Trophoblast cell (in vitro differentiated cells and primary cell): ENCODE measurements around the gene UGT1A5.

Source experiments
- DNase-seq, 2 donors: peaks; one replicate each; pipeline ENCODE4 v3.0.0-alpha.2; 2016
- H2AFZ ChIP-seq: 2 replicates; pipeline ENCODE4 v1.6.1; 2013; ENCODE audit warnings: low read length, moderate library complexity, mild to moderate bottlenecking; ENCODE audit not compliant: insufficient read depth, poor library complexity
- H2AK5ac ChIP-seq: 2 replicates; pipeline ENCODE4 v1.6.1; 2013; ENCODE audit warnings: mild to moderate bottlenecking, low read length
- H2BK120ac ChIP-seq: 2 replicates; pipeline ENCODE4 v1.6.1; 2013; ENCODE audit warnings: low read length, mild to moderate bottlenecking, moderate library complexity; ENCODE audit not compliant: insufficient read depth, poor library complexity
- H2BK12ac ChIP-seq: 2 replicates; pipeline ENCODE4 v1.6.1; 2013; ENCODE audit warnings: mild to moderate bottlenecking, low read length, moderate library complexity
- H2BK5ac ChIP-seq: 2 replicates; pipeline ENCODE4 v1.6.1; 2013; ENCODE audit warnings: low read length, low read depth, moderate library complexity, mild to moderate bottlenecking; ENCODE audit not compliant: poor library complexity
- H3K14ac ChIP-seq: 2 replicates; pipeline ENCODE4 v1.6.1; 2013; ENCODE audit warnings: mild to moderate bottlenecking, low read length
- H3K18ac ChIP-seq: 2 replicates; pipeline ENCODE4 v1.6.1; 2013; ENCODE audit warnings: mild to moderate bottlenecking, low read length
- H3K23ac ChIP-seq: 2 replicates; pipeline ENCODE4 v1.6.1; 2013; ENCODE audit warnings: low read length
- H3K27ac ChIP-seq: 2 replicates; pipeline ENCODE4 v1.5.1; 2013; ENCODE audit warnings: low read depth, mild to moderate bottlenecking, inconsistent platforms, low read length, moderate library complexity
- H3K27me3 ChIP-seq: 2 replicates; pipeline ENCODE4 v1.6.1; 2013; ENCODE audit warnings: inconsistent platforms, mild to moderate bottlenecking, low read length, moderate library complexity; ENCODE audit not compliant: insufficient read depth
- H3K36me3 ChIP-seq, 2 experiments: 1 replicate in 1 of 2; 2 replicates in 1 of 2; pipeline ENCODE4 v1.6.1; 2013; ENCODE audit warnings: low read length in 2 of 2, mild to moderate bottlenecking in 2 of 2, moderate library complexity in 1 of 2; ENCODE audit not compliant: insufficient read depth in 2 of 2, control insufficient read depth in 1 of 2
- H3K4ac ChIP-seq: 2 replicates; pipeline ENCODE4 v1.6.1; 2013; ENCODE audit warnings: low read depth, mild to moderate bottlenecking, low read length, moderate library complexity
- H3K4me1 ChIP-seq, 2 experiments: 1 replicate in 1 of 2; 2 replicates in 1 of 2; pipeline ENCODE4 v1.6.1; 2013; ENCODE audit warnings: low read length in 2 of 2, mild to moderate bottlenecking in 2 of 2, moderate library complexity in 1 of 2; ENCODE audit not compliant: insufficient read depth in 2 of 2, control insufficient read depth in 1 of 2
- H3K4me2 ChIP-seq: 2 replicates; pipeline ENCODE4 v1.6.1; 2013; ENCODE audit warnings: inconsistent platforms, mild to moderate bottlenecking, low read length, moderate library complexity
- H3K4me3 ChIP-seq: 2 replicates; pipeline ENCODE4 v1.5.1; 2013; ENCODE audit warnings: mild to moderate bottlenecking, low read depth, low read length, inconsistent platforms
- H3K79me1 ChIP-seq: one replicate; pipeline ENCODE4 v1.6.1; 2013; ENCODE audit warnings: low read length
- H3K79me2 ChIP-seq: 2 replicates; pipeline ENCODE4 v1.6.1; 2013; ENCODE audit warnings: low read length, mild to moderate bottlenecking; ENCODE audit not compliant: control insufficient read depth, insufficient read depth, poor library complexity
- H3K9ac ChIP-seq: 2 replicates; pipeline ENCODE4 v1.6.1; 2013; ENCODE audit warnings: mild to moderate bottlenecking, low read length
- H3K9me3 ChIP-seq: 2 replicates; pipeline ENCODE4 v1.6.1; 2013; ENCODE audit warnings: low read depth, mild to moderate bottlenecking, control low read depth, inconsistent platforms, low read length; ENCODE audit not compliant: insufficient read depth
- H4K12ac ChIP-seq: 2 replicates; pipeline ENCODE4 v1.6.1; 2013; ENCODE audit warnings: low read depth, mild to moderate bottlenecking, low read length, moderate library complexity
- H4K8ac ChIP-seq: 2 replicates; pipeline ENCODE4 v1.6.1; 2013; ENCODE audit warnings: low read depth, mild to moderate bottlenecking, low read length, moderate library complexity
- H4K91ac ChIP-seq: one replicate; pipeline ENCODE4 v1.6.1; 2013; ENCODE audit warnings: low read depth, mild to moderate bottlenecking, low read length, moderate library complexity
- WGBS: extraction: QIAGEN DNeasy Blood & Tissue Kit; methylation state at CpG from one replicate; pipeline ENCODE4 v1.1.7; 2013; ENCODE audit warnings: missing lambda C conversion rate; ENCODE audit not compliant: insufficient read length, insufficient coverage; ENCODE audit errors: extremely low coverage; 5-methylcytosine and 5-hydroxymethylcytosine counted together

Gene UGT1A5

DNA sequence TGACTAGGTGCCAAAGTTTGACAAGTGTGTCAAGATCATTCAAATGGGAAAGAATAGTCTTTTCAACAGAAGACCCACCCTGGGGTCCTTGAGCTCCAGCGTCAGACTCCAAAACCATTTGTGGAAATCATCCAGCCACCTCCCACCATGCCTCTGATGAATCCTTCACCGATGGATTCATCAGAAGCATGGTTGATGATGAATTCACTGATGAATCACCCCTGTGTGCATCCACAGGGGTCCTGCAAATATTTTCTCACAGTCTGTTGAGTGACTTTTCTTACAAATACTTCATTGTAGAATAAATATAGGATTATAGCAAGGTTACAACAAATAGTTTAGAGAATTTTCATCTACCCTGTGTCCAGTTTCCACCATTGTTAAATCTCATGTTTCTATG lies 36.7 kb upstream of the UGT1A5 start:
- Histone ChIP-seq H3K79me2 (no peaks in the 10 kb centered on the region), H3K18ac (no peak overlapping the region), H3K4me1 (no peaks in the 10 kb centered on the region), H3K9ac (no peak overlapping the region), H3K36me3 (no peaks in the 10 kb centered on the region), H2AK5ac (no peak overlapping the region), H3K4me3 (no peak overlapping the region), H3K14ac (no peak overlapping the region), H3K27me3 (no peaks in the 10 kb centered on the region), H2BK120ac (no peak overlapping the region), H4K12ac (no peak overlapping the region), H3K4me2 (no peak overlapping the region), H3K4ac (no peak overlapping the region), H2BK12ac (no peak overlapping the region), H3K27ac (no peak overlapping the region), H4K91ac (no peak overlapping the region), H3K23ac (no peak overlapping the region), H3K9me3 (no peaks in the 10 kb centered on the region), H4K8ac (no peak overlapping the region), H3K79me1 (no peaks in the 10 kb centered on the region), H2AFZ (no peak overlapping the region), H2BK5ac (no peak overlapping the region)
- no peak for DNase-seq
- no CpG with 5 or more reads among the region's 2 CpGs for WGBS

DNA sequence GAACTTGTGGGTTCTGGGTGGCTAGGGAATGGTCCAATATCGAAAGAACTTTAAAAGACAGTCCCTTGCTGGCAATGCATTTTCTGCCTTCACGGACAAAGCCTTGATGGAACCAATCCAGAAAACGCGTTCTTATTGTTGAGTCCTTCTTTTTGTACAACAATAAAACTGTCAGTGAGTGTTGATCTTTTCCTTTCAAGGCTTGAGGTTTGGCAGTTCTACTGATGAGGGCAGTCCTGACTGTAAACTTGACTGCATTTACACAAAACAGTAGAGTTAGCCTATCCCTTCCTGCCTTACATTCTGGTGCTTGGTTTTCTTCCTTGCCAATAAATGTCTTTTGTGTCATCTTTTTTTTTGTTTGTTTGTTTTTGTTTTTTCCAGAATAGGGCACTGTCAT lies 33.5 kb upstream of the UGT1A5 start:
- no peaks in the 10 kb centered on the region for H3K79me1 ChIP-seq
- H3K4ac ChIP-seq, result no peak overlapping the region
- H3K36me3 ChIP-seq, result no peaks in the 10 kb centered on the region
- no peak overlapping the region for H3K14ac ChIP-seq
- H2BK12ac ChIP-seq, result no peak overlapping the region
- no peak overlapping the region for H2AFZ ChIP-seq
- no peak overlapping the region for H4K12ac ChIP-seq
- no peak overlapping the region for H2AK5ac ChIP-seq
- peaks cover 2% of the 10 kb centered on the region for H3K9me3 ChIP-seq
- no peak overlapping the region for H2BK5ac ChIP-seq
- no peak for DNase-seq
- no peak overlapping the region for H3K4me2 ChIP-seq
- no peaks in the 10 kb centered on the region for H3K79me2 ChIP-seq
- H3K27me3 ChIP-seq, result no peaks in the 10 kb centered on the region
- H3K4me3 ChIP-seq, result no peak overlapping the region
- H2BK120ac ChIP-seq, result no peak overlapping the region
- no CpG with 5 or more reads among the region's 4 CpGs for WGBS
- no peak overlapping the region for H3K9ac ChIP-seq
- H3K4me1 ChIP-seq, result no peaks in the 10 kb centered on the region
- no peak overlapping the region for H3K18ac ChIP-seq
- no peak overlapping the region for H4K8ac ChIP-seq
- H3K27ac ChIP-seq, result no peak overlapping the region
- H4K91ac ChIP-seq, result no peak overlapping the region
- no peak overlapping the region for H3K23ac ChIP-seq

DNA sequence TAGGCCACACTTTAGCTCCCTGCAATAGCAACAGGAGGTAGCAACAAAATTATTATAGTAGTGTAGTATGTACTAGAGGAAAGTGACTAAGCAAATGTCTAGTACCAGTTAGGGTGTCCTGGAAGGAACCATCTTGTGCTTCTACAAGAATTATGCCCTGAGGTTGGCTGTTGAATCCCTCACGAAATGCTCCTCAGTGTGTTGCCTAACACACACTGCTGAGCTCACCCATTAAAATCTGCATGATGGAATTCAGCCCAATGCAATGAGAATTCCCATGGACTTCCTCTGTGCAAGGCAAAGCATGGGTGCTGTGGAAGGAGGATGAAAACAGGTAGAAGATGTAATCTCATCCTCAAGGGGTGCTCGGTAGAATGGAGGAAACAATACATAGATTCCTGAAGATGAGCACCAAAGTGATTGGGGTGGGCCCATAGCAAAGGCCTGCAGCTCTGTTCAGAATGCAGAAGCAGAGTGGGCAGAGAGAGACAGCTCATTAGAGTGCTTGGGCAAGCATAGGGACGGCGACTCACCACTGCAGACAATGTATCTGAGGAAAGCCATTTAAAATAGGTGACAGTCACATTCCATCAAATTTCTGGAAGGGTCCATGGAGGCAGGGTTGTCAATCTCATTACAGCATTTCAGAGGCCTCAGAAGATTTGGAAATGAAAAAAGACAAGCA lies 32.2 kb upstream of the UGT1A5 start:
- no peak overlapping the region for H4K12ac ChIP-seq
- H4K91ac ChIP-seq, result no peak overlapping the region
- no peak overlapping the region for H2AFZ ChIP-seq
- WGBS, result no CpG with 5 or more reads among the region's 4 CpGs
- H3K79me1 ChIP-seq, result no peaks in the 10 kb centered on the region
- no peak overlapping the region for H3K23ac ChIP-seq
- H3K4me1 ChIP-seq, result no peaks in the 10 kb centered on the region
- no peak overlapping the region for H3K4me3 ChIP-seq
- H3K79me2 ChIP-seq, result no peaks in the 10 kb centered on the region
- no peak overlapping the region for H2BK120ac ChIP-seq
- no peak overlapping the region for H2AK5ac ChIP-seq
- H3K14ac ChIP-seq, result no peak overlapping the region
- H2BK5ac ChIP-seq, result no peak overlapping the region
- no peaks in the 10 kb centered on the region for H3K27me3 ChIP-seq
- no peak overlapping the region for H3K27ac ChIP-seq
- no peak overlapping the region for H4K8ac ChIP-seq
- no peaks in the 10 kb centered on the region for H3K36me3 ChIP-seq
- peak overlapping the region; percentile 46 for H3K9ac ChIP-seq
- DNase-seq, result no peak
- no peak overlapping the region for H3K18ac ChIP-seq
- H3K4me2 ChIP-seq, result no peak overlapping the region
- H3K9me3 ChIP-seq, result peaks cover 2% of the 10 kb centered on the region
- H3K4ac ChIP-seq, result no peak overlapping the region
- H2BK12ac ChIP-seq, result no peak overlapping the region

DNA sequence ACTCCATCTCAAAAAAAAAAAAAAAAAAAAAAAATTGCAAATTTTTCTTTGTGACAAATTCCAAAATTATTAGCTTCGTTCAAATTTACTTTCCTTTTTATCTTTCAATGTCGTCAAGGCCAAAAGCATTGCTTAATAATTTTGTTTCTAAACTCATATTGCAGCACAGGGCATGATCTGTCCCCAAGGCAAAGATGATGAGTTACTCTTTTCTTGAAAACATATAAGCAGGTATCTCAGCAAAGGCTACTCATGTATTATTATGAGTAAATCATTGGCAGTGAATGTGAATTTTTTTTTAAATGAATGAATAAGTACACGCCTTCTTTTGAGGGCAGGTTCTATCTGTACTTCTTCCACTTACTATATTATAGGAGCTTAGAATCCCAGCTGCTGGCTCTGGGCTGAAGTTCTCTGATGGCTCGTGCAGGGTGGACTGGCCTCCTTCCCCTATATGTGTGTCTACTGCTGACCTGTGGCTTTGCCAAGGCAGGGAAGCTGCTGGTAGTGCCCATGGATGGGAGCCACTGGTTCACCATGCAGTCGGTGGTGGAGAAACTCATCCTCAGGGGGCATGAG lies 31.1 kb upstream of the UGT1A5 start, which contains the start of gene UGT1A7:
Gene UGT1A7 (plus strand): TSS at position 381 of the 579 bp plus-strand sequence. CDS start 37 bp downstream, at position 418.
- Histone ChIP-seq H2BK5ac (no peak within 1 kb of the TSS), H4K12ac (no peak within 1 kb of the TSS), H3K27me3 (no peaks in the 10 kb centered on the region), H3K79me2 (no peaks in the 10 kb centered on the region), H3K9me3 (peaks cover 2% of the 10 kb centered on the region), H2BK12ac (no peak within 1 kb of the TSS), H3K18ac (no peak within 1 kb of the TSS), H2AFZ (no peak within 1 kb of the TSS), H3K4me1 (no peaks in the 10 kb centered on the region), H3K36me3 (no peaks in the 10 kb centered on the region), H3K4me3 (no peak within 1 kb of the TSS), H3K4me2 (no peak within 1 kb of the TSS), H3K27ac (no peak within 1 kb of the TSS), H3K9ac (no peak within 1 kb of the TSS), H4K91ac (no peak within 1 kb of the TSS), H3K4ac (no peak within 1 kb of the TSS), H3K79me1 (no peaks in the 10 kb centered on the region), H4K8ac (no peak within 1 kb of the TSS), H3K14ac (no peak within 1 kb of the TSS), H3K23ac (no peak within 1 kb of the TSS), H2BK120ac (no peak within 1 kb of the TSS), H2AK5ac (no peak within 1 kb of the TSS)
- WGBS, result 100% methylated on average over 1 of the region's 5 CpGs
- DNase-seq, result no peak
